BJ (cell line): Measurements from ENCODE around the gene PIH1D1. TPM values are rescaled to one million over a fixed set of nuclear protein-coding genes. Genes with fewer than 3 reads are reported as not detected.

Experiments
- CTCF ChIA-PET: fragments of 350-600 bp; formaldehyde crosslinking; extraction: SDS; loops from one replicate; lab custom pipeline; 2021; ENCODE audit warnings: antibody characterized with exemption, inconsistent platforms; lab: Yijun Ruan, JAX
- POLR2A ChIA-PET: fragments of 300-600 bp; sonication (Branson Sonifier 250); formaldehyde crosslinking; extraction: SDS; loops from one replicate; lab custom pipeline; 2021; ENCODE audit warnings: antibody characterized with exemption; lab: Charles Lee
- DNase-seq: peaks from one replicate; pipeline ENCODE4 v3.0.0-alpha.2; 2011; ENCODE audit warnings: low read depth
- H3K27me3 ChIP-seq: 2 replicates; pipeline ENCODE4 v1.6.0; 2011; ENCODE audit warnings: low read length; ENCODE audit not compliant: control insufficient read depth, insufficient read depth
- H3K36me3 ChIP-seq: 2 replicates; pipeline ENCODE4 v1.5.1; 2011; ENCODE audit warnings: low read length; ENCODE audit not compliant: control insufficient read depth, insufficient read depth
- H3K4me3 ChIP-seq: 2 replicates; pipeline ENCODE4 v1.5.1; 2011; ENCODE audit warnings: low read depth, mild to moderate bottlenecking, control low read depth, low read length
- polyA plus RNA-seq: library from polyadenylated mRNA; depleted of rRNA; stranded (reverse); fragments of >200 nt; gene quantifications from 2 replicates; pipeline ENCODE4 v1.2.3, GENCODE V29; 2011; rRNA removed
- small RNA-seq: library from RNA; depleted of rRNA; stranded (forward); fragments of <200 nt; gene quantifications from one replicate; pipeline ENCODE3, GENCODE V24; 2012; ENCODE audit warnings: low replicate concordance, low read depth; ENCODE audit not compliant: insufficient read length
- TF ChIP-seq, protein P1 (sequence below): IDR thresholded peaks from 2 replicates; pipeline ENCODE4 v1.5.1; 2011; ENCODE audit warnings: low read depth, mild to moderate bottlenecking, control low read depth, inconsistent platforms, low read length, moderate library complexity; ENCODE audit not compliant: insufficient read depth

The PIH1D1 gene
- polyA plus RNA-seq, 1 experiment, result 75.8 TPM

DNA sequence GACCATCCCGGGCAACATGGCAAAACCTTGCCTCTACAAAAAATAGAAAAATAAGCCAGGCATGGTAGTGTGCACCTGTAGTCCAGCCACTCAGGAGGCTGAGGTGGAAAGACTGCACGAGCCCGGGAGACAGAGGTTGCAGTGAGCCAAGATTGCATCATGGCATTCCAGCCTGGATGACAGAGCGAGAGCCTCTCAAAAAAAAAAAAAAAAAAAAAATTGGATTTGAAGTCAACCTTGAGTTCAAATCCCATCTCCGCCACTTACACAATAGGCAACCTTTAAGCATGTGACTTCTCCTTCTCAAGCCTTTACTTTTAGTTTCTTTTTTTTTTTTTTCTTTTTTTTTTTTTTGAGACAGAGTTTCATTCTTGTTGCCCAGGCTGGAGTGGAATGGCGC lies 51.6 kb downstream of the PIH1D1 start:
- TF ChIP-seq, protein P1, sequence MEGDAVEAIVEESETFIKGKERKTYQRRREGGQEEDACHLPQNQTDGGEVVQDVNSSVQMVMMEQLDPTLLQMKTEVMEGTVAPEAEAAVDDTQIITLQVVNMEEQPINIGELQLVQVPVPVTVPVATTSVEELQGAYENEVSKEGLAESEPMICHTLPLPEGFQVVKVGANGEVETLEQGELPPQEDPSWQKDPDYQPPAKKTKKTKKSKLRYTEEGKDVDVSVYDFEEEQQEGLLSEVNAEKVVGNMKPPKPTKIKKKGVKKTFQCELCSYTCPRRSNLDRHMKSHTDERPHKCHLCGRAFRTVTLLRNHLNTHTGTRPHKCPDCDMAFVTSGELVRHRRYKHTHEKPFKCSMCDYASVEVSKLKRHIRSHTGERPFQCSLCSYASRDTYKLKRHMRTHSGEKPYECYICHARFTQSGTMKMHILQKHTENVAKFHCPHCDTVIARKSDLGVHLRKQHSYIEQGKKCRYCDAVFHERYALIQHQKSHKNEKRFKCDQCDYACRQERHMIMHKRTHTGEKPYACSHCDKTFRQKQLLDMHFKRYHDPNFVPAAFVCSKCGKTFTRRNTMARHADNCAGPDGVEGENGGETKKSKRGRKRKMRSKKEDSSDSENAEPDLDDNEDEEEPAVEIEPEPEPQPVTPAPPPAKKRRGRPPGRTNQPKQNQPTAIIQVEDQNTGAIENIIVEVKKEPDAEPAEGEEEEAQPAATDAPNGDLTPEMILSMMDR, result no peak
- no peak for DNase-seq
- Histone ChIP-seq H3K27me3 (peaks cover 8% of the 10 kb centered on the region), H3K36me3 (no peaks in the 10 kb centered on the region), H3K4me3 (no peak overlapping the region)
- ChIA-PET POLR2A (no interaction called here), CTCF (no interaction called here)

DNA sequence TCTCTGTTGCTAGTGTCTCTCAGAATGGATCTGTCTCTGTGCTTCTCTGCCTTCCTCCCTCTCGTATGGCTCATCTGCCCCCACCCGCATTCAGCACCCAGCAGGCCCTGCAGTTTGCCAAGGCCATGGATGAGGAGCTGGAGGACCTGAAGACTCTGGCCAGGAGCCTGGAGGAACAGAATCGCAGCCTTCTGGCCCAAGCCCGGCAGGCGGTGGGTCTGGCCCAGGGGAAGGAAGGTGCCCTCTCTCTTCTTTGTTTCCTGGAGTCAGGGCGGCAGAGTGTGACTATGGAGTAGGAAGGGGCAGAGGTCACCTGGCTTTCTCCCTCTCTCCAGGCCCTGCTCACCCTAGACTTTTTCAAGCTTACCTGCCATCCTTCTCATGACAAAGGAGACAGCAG lies 52.7 kb downstream of the PIH1D1 start:
- POLR2A ChIA-PET, result no interaction called here
- Histone ChIP-seq H3K36me3 (no peaks in the 10 kb centered on the region), H3K27me3 (peaks cover 9% of the 10 kb centered on the region), H3K4me3 (no peak overlapping the region)
- CTCF ChIA-PET, result no interaction called here
- no peak for DNase-seq
- TF ChIP-seq, protein P1, result no peak

DNA sequence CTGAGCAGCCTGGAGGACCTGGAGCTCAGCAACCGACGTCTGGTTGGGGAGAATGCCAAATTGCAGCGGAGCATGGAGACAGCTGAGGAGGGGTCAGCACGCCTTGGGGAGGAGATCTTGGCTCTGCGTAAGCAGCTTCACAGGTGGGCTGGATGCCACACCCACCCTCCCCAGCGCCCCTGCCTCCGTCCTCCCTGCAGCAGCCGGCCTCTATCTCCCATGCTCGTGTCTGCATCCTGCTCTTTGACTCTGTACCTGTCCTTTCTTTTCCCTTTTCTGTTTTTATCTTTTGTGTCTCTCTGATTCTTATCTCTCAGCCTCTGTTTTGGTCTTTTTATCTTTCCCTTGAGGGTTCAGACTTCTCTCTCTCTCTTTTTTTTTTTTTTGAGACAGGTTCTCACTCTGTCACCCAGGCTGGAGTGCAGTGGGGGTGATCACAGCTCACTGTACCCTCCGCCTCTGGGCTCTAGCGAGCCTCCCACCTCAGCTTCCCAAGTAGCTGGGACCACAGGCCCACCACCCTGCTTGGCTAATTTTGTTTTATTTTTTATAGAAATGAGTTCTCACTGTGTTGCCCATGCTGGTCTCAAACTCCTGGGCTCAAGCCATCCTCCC lies 53.5 kb downstream of the PIH1D1 start:
- H3K36me3 ChIP-seq, result no peaks in the 10 kb centered on the region
- H3K4me3 ChIP-seq, result no peak overlapping the region
- peaks cover 11% of the 10 kb centered on the region for H3K27me3 ChIP-seq
- DNase-seq, result no peak
- POLR2A ChIA-PET, result interaction anchor here (0.6 kb wide), 1 partner anchor 32 kb away, joined by 3 read pairs; no protein-coding TSS in a partner anchor
- TF ChIP-seq, protein P1, result no peak
- CTCF ChIA-PET, result no interaction called here

DNA sequence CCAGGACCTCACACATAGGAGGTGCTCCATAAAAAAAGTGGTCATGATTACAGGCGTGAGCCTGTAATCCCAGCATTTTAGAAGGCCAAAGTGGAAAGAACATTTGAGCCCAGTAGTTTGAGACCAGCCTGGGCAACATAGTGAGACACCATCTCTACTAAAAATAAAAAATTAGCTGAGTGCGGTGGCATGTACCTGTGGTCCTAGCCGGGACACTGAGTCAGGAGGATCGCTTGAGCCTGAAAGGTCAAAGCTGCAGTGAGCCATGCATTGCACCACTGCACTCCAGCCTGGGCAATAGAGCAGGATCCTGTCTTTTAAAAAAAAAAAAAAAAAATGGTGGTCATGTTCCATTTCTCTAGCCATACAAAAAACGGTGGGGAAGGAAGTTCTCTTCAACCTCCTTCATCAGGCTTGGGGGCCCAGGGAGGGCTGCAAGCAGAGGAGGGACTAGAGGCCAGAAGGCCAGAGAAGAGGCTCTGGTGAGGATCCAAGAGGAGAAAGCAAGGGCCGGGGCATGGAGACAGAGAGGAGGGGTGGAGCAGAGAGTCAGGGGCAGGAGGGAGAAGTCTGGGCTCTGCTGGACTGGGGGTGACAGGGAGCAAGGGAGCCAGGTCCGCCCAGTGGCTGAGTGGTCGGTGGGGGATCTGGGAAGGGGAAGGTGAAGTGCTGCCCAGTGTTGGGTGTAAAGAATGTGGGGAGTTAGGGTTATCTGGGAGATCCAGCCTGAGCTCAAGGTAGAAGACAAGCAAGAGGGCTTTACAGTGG lies 54.7 kb downstream of the PIH1D1 start:
- CTCF ChIA-PET, result no interaction called here
- DNase-seq, result no peak

More for the DNA sequence above, 54.7 kb downstream of the PIH1D1 start:
- POLR2A ChIA-PET, result no interaction called here
- Histone ChIP-seq H3K27me3 (peaks cover 14% of the 10 kb centered on the region), H3K36me3 (no peaks in the 10 kb centered on the region), H3K4me3 (no peak overlapping the region)
- TF ChIP-seq, protein P1, result no peak

Small RNA genes within 50 kb of the gene (small RNA-seq; reads per million reads assigned to genes)
- gene MIR150 (not detected), gene SNORD32A (not detected), gene SNORD33 (not detected), gene SNORD34 (not detected), gene SNORD35A (not detected), gene SNORD35B (not detected)

Other genes starting within 250 kb of the PIH1D1 start
- gene SLC6A16, start 126.6 kb downstream of the PIH1D1 start, polyA plus RNA-seq, result 0.42 and 0.58 TPM in 2 replicates
- not detected in 2 replicates for gene CD37, start 116.4 kb downstream of the PIH1D1 start, polyA plus RNA-seq
- gene TEAD2, start 89.4 kb downstream of the PIH1D1 start, polyA plus RNA-seq, result 23.9 and 37.1 TPM in 2 replicates
- gene DKKL1, start 87.9 kb downstream of the PIH1D1 start, polyA plus RNA-seq, result 0.10 and 0.26 TPM in 2 replicates
- gene KASH5, start 63.6 kb downstream of the PIH1D1 start, polyA plus RNA-seq, result not detected in 2 replicates
- not detected in 2 replicates for gene PTH2, start 28.4 kb downstream of the PIH1D1 start, polyA plus RNA-seq
- not detected in 2 replicates for gene GFY, start 26.4 kb downstream of the PIH1D1 start, polyA plus RNA-seq
- gene SLC17A7, start 10.3 kb downstream of the PIH1D1 start, polyA plus RNA-seq, result 0.09 and 0.10 TPM in 2 replicates
- gene ALDH16A1, start 1.4 kb upstream of the PIH1D1 start, polyA plus RNA-seq, result 5.9 and 15.0 TPM in 2 replicates
- 4.9 and 7.7 TPM in 2 replicates for gene FLT3LG, start 22.4 kb upstream of the PIH1D1 start, polyA plus RNA-seq
- 2,322 and 6,136 TPM in 2 replicates for gene RPL13A, start 35.8 kb upstream of the PIH1D1 start, polyA plus RNA-seq
- 2,226 and 2,533 TPM in 2 replicates for gene RPS11, start 44.6 kb upstream of the PIH1D1 start, polyA plus RNA-seq
- gene FCGRT, start 60.8 kb upstream of the PIH1D1 start, polyA plus RNA-seq, result 77.3 and 98.8 TPM in 2 replicates
- 52.4 and 68.9 TPM in 2 replicates for gene RCN3, start 76.2 kb upstream of the PIH1D1 start, polyA plus RNA-seq
- gene NOSIP, start 128.7 kb upstream of the PIH1D1 start, polyA plus RNA-seq, result 59.2 and 87.6 TPM in 2 replicates
- gene PRRG2, start 129.5 kb upstream of the PIH1D1 start, polyA plus RNA-seq, result 0.12 and 0.13 TPM in 2 replicates
- gene PRR12, start 139.4 kb upstream of the PIH1D1 start, polyA plus RNA-seq, result 0.42 and 0.43 TPM in 2 replicates
- 117 and 186 TPM in 2 replicates for gene RRAS, start 188.3 kb upstream of the PIH1D1 start, polyA plus RNA-seq
- gene SCAF1, start 190.4 kb upstream of the PIH1D1 start, polyA plus RNA-seq, result 2.8 and 3.4 TPM in 2 replicates
- gene IRF3, start 214.0 kb upstream of the PIH1D1 start, polyA plus RNA-seq, result 47.5 and 68.5 TPM in 2 replicates
- gene BCL2L12, start 214.1 kb upstream of the PIH1D1 start, polyA plus RNA-seq, result 14.2 and 21.5 TPM in 2 replicates
- gene PRMT1, start 225.5 kb upstream of the PIH1D1 start, polyA plus RNA-seq, result 269 and 372 TPM in 2 replicates
- 0.39 TPM in 2 replicates for gene ADM5, start 237.8 kb upstream of the PIH1D1 start, polyA plus RNA-seq
- 26.0 and 45.9 TPM in 2 replicates for gene CPT1C, start 239.3 kb upstream of the PIH1D1 start, polyA plus RNA-seq